Activated naive CD4-positive, alpha-beta T cell treated with anti-CD3 and anti-CD28 coated beads, Interleukin-2, amount 50 U/mL, for 72 hours (primary cell): ENCODE measurements around the gene WFS1. TPM values are rescaled to one million over a fixed set of nuclear protein-coding genes. Genes with fewer than 3 reads are reported as not detected.

Experiments
- ATAC-seq, 2 donors: fragments of 150-1000 bp; cut with Tn5 transposase; 2 replicates each; pipeline ENCODE4 v1.10.0; 2021; ENCODE audit warnings: mild to moderate bottlenecking in 2 of 2, moderate library complexity in 2 of 2
- DNase-seq, 2 donors: peaks; one replicate each; pipeline ENCODE4 v3.0.0; 2021 to 2022; ENCODE audit warnings: low spot score in 2 of 2
- H3K27ac Mint-ChIP-seq, 2 donors: one replicate each; pipeline ENCODE4 v1.8.0; 2022; ENCODE audit warnings: mild to moderate bottlenecking in 2 of 2, mixed read lengths in 2 of 2
- H3K36me3 Mint-ChIP-seq, 2 donors: one replicate each; pipeline ENCODE4 v1.8.0; 2022; ENCODE audit warnings: mixed read lengths in 2 of 2
- H3K9me3 Mint-ChIP-seq, 2 donors: one replicate each; pipeline ENCODE4 v1.8.0; 2022; ENCODE audit warnings: mixed read lengths in 2 of 2
- total RNA-seq, 2 donors: library from RNA; stranded (reverse); gene quantifications; one replicate each; pipeline ENCODE4 v1.2.3, GENCODE V29; 2022

WFS1 gene
- total RNA-seq, 2 donors from 2014 or later, result 1.8 to 3.2 TPM

GRCh38 chr4:6346373-6347110, 76.9 kb downstream of the WFS1 start:
- H3K27ac Mint-ChIP-seq, result no peak overlapping the region
- ATAC-seq, result no peak
- no peaks in the 10 kb centered on the region for H3K9me3 Mint-ChIP-seq
- H3K36me3 Mint-ChIP-seq, result no peaks in the 10 kb centered on the region
- DNase-seq, result no peak

GRCh38 chr4:6347511-6348045, 77.9 kb downstream of the WFS1 start:
- DNase-seq, result no peak
- Mint-ChIP-seq H3K27ac (no peak overlapping the region), H3K36me3 (no peaks in the 10 kb centered on the region), H3K9me3 (no peaks in the 10 kb centered on the region)
- no peak for ATAC-seq

DNA sequence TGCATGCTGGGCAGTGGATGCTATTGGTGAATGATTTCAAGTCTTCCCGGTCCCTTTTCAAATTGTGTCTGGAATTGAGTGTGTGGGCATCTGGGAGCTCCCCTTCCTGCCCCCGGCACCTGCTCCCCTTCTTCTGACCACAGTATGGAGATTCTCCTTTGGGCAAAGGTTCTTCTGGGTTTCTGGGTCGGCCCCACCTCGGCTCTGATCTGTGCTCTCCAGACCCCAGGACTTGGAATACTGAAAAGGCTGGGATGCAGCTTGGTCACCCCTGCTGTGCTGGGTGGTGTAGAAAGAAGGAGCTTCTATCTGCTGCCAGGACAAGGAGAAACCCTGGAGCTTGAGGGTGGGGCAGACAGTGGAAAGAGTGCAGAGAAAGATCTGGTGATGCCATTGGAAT, 78.8 kb downstream of the WFS1 start:
- Mint-ChIP-seq H3K27ac (peak overlapping the region in 1 of 2 donors; percentile 87), H3K36me3 (no peaks in the 10 kb centered on the region), H3K9me3 (no peaks in the 10 kb centered on the region)
- ATAC-seq (no peak), DNase-seq (no peak)

GRCh38 chr4:6349896-6350603, 80.4 kb downstream of the WFS1 start:
- no peak for ATAC-seq
- Mint-ChIP-seq H3K9me3 (no peaks in the 10 kb centered on the region), H3K27ac (no peak overlapping the region)

GRCh38 chr4:6350646-6351045, 81.0 kb downstream of the WFS1 start:
- H3K9me3 Mint-ChIP-seq, result no peaks in the 10 kb centered on the region
- no peak for DNase-seq
- no peak for ATAC-seq
- no peak overlapping the region for H3K27ac Mint-ChIP-seq
- H3K36me3 Mint-ChIP-seq, result no peaks in the 10 kb centered on the region

More at GRCh38 chr4:6349896-6350603, 80.4 kb downstream of the WFS1 start:
- no peak for DNase-seq
- no peaks in the 10 kb centered on the region for H3K36me3 Mint-ChIP-seq

DNA sequence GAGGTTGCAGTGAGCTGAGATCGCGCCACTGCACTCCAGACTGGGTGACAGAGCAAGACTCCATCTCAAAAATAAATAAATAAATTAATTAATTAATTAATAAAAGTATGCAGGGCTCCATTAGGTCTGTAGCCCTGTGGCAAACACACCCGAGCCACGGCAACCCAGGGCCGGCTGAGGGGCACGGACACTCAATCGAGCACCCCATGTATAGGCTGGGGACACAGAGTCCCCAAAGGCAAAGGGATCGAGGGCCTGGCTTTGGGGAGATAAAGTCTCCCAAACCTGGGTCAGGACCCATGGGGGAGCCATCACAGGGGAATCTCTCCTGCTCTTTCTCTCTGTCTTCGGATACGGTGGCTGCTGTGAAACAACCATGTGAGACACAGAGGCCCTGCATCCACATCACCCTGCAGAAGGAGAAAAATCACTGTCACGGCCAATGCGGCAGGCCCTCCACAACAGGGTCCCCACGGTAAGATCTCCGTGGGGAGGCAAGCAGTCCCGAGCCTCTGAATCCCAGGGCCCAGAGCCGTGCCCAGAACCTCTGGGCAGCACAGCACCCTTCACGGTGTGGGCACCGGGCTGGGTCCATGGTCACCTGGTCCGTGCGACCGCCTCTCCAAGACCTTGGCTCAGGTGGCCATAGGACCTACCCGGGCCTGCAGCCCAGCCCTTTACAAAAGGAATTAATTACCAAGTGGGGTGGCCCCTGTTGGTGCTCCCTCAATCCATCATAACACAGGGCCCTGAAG, 81.8 kb downstream of the WFS1 start:
- no peak for DNase-seq
- no peak overlapping the region for H3K27ac Mint-ChIP-seq
- no peaks in the 10 kb centered on the region for H3K9me3 Mint-ChIP-seq
- no peak for ATAC-seq
- no peaks in the 10 kb centered on the region for H3K36me3 Mint-ChIP-seq

DNA sequence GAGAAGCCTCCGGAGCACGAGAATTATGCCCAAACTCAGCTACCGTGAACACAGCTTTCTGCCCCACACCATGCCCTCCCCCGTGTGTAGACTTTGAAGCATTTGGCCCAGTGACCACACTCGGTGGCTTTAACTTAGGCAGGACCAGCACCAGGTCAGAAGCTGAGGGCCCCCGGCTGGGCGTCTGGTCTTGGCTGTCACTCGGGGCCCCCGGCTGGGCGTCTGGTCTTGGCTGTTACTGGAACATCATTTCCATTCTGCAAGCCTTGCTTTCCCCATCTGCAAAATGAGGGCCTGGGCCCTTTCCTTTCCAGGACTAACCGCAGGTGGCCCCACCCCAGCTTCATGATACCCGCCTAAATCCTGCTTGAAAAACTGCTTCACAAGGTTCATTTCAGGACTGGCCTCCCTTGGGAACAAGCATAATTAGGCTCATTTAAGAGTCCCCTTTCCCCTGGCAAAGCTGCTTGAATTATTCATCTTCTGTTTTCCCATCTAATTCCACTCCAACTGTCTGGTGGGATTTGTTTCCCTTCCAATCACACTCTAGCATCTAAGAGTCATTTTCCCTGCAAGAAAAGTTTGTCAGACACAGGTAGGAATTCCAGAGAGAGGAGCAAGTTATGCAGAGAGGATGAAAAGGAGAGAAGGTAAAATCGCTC, 82.5 kb downstream of the WFS1 start:
- H3K36me3 Mint-ChIP-seq, result no peaks in the 10 kb centered on the region
- no peak overlapping the region for H3K27ac Mint-ChIP-seq
- ATAC-seq, result no peak
- no peak for DNase-seq
- H3K9me3 Mint-ChIP-seq, result no peaks in the 10 kb centered on the region

Other genes starting within 250 kb of the WFS1 start
- 1 to 10 TPM; 1.3 to 7.4 TPM for gene JAKMIP1, start 69.3 kb upstream of the WFS1 start, total RNA-seq
- gene PPP2R2C, start 202.8 kb downstream of the WFS1 start, total RNA-seq, result not detected